Hepatic stellate cell (primary cell): Measurements from ENCODE around the gene TNRC18.

Source experiments
- DNase-seq: peaks from one replicate; pipeline ENCODE4 v3.0.0; 2011; ENCODE audit warnings: low spot score

Gene TNRC18

GRCh38 chr7:5428478-5429252 lies 5.0 kb upstream of the TNRC18 start:
- DNase-seq, result peak; percentile 62

DNA sequence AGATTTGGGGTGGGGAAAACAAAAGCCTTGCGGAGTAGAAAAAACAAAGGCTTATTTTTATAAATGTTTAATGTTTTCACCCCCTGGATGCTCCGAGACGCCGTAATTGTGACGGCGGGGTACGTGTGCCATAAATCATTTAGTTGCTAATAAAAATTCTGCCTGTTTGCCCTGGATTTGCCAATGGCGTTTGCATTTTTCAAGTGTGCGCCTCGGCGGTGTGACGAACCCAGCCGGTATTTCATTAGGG lies 2.5 kb upstream of the TNRC18 start:
- DNase-seq, result no peak

GRCh38 chr7:5425507-5426225 lies 2.0 kb upstream of the TNRC18 start:
- DNase-seq, result peak; percentile 77

DNA sequence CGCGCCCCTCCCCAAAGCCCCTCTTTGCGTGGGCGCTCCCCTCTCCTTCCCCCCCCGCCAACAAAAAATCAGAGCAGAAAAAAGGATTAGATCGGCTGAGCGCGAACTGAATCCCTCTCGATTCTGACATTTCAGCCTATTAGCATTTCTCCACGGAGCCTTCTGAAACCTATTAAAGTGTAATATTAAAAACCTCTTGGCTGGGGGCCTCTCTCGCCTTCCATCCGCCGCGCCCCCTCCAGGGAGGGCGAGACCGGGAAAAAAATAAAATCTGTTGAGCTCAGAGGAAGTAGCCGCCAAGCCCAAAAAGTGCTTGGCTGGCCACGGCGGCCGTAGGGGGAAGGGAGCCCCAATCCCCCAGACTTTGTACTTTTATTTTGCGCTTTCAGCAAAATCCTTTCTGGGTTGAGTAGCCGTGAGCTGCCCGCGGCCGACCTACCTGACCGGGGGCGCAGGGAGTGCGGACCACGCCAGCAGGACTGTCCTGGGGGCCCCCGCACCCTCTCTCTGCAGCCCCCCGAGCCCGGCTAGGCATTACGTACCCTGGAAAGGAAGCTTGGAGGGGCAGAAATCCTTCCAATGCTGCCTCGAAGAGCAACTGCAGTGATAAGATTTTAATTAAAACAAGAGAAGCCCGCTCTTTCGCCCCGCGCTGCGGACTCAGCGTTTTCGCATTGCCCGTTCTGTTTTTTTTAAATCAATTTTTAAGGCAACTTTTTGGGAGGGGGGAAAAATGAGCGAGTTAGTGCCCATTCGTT lies 1.3 kb upstream of the TNRC18 start:
- peak; percentile 44 for DNase-seq

DNA sequence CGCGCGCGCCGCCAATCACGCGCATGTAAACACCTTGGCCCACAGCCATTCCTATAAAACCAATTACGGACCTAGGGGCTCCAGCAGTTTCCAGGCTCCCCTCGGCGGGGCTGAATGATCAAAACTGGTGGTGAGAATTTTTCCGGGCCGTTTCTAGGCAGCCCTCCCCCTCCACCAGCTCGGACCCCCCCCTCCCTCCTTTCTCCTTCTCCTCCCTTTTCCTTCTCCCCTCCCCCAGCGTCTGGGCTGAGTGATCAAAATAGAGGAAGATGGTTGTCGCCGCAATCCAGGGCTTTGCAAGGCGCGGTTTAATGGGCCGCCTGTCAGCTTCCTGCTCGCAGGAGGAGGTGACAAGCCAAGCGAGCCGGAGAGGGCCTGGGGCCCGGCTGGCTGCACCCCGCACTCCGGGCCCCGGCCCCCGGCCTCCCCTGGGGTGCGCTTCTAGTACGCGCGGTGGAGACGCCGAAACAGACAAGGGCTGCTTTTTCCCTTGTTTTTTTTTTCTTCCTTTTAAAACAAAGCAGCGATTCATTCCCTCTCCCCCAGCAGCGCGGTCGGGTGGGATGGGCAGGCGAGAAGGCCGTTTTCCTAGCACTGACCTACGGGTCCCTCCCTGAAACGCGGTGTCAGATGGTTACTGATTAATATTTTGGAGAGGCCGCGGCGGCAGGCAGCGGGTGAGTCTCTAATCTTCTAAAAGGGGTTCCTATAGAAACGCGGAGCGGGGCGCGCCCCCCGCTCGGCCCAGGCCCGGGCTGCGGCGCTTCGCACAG lies 528 bp upstream of the TNRC18 start:
- no peak for DNase-seq

DNA sequence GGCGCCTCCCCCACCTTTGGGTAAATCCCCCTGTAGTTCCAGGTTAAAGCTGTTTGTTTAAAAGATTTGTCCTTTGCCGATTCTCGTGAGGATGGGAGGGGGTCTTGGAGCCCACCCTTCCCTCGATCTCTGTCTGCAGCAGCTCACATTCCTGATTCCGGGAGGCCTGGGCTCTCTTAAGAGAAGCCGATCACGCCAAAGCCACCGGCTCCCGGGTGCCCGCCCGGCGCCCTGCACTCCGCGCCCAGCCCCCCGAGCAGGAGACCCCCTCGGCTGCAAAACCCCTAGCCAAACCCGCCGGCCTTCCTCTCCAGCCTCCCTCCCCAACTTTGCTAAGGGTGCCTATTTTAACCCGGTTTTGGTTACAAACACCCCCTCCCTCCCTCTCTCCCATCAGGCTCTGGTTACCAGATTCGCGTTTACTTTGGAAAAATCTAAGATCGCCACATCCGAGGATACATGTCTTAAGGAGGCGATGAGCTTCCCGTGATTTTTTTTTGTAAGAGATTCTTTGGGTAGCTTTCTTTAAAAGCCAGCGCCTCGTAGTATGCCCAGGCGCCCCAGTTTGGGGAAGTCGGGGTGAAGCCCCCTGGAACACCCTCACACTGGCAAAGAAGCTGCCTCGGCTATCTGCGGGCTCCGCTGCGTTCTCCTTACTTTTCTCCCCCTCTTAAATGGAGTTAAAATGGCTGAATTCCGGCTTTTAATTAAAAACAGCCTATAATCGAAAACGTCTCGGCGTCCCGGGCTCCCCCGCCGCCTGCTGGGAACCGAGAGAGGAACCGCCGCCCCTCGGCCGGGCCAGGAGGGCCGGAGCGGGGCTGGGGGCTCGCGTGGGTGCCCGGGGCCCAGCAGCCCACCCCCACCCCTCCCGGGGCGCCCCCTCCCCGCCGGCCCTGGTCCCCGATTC lies 983 bp downstream of the TNRC18 start:
- peak; percentile 66 for DNase-seq

DNA sequence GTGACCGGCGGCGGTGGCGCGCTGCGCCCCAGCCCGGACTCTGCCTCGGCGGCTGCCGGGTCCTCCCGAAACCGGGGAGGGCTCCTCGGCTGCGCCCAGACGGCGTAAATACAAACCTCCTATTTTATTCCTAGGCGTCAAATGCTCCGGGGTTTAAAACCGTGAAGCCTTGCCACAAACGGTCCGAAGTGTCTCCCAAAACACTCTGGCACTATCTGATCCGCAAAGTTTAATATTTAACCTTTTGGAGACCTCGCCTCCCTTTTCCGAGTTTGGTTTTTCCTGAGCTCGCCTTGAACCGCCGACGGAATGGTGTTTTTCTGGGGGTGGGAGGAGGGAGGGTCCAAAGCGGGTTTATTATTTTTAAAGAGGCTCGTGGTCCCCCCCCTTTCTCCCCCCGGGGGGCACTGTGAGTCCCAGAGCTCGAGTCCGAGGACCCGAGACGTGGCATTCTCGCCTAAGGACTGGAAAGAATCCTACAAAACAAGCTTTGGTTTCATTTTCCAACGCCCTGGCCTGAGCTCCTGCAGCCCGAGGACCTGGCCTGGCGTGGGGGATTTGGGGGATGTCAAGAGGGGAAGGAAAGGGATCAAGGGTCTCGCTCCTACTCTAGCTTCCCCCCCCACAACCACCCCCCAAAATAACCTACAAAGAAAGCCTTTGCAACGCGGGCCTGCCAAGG lies 1.8 kb downstream of the TNRC18 start:
- peak; percentile 74 for DNase-seq

DNA sequence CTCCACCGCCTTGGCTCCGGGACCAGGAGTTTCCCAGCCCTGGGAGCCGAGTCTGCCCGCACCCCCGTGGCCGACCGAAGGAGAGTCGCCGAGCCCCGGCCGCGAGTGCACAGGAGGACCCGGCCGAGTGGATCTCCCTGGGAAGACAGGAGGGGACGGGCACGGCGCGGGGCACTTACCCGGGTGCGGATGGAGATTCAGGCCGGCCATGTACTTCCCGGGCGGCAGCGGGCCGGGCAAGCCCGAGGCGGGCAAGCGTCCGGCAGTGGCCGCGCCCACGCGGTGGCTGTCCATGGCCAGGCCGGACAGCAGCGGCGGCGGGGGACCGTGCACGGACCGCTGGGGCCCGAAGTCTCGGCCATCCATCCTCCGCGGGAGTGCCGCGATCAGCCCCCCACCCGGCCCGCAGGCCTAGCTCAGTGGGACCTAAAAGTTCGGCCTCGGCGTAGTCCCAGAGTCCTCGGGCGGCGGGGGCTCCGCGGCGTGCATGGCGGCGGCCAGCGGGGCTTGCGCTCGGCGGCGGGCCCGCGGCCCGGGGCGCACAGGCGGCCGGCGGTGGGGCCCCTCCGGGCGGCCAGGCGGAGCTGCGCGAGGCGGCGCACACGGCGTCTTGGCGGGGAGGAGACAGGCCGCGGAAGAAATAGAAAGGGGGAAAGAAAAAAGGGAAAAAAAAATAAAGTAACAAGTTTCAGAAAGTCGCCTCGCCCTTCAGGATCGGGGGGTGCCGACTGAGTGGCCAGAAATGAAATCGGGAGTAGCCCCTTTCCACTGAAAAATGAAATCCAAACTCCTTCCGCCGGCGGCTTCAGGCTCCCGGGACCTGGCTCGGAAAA lies 2.5 kb downstream of the TNRC18 start:
- DNase-seq, result no peak

GRCh38 chr7:5420067-5420880 lies 3.4 kb downstream of the TNRC18 start:
- no peak for DNase-seq

DNA sequence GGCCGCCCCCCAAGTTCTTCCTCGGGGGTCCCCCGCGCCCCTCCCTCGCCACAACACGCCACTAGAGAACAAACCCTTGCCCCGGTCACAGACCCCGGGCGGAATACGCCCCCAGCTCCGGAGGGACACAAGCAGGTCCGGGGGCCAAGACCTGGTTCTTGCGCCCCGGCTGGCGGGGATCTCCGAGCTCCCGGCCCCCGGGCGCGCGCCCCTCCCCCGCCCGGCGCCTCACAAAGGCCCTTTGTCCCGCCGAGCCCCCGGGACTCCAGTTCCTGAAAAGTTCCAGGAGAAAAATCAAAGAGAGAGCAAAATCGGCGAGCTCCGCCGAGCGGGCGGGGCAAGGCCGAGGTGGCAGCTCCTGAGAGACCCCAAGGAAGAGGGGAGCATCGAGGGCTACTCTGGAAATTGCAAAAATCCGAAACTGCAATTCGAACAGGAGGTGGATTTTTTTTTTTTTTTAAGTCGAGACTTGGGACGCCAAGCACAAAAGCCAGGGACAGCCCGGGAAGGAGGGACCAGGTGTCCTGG lies 4.0 kb downstream of the TNRC18 start:
- DNase-seq, result no peak

DNA sequence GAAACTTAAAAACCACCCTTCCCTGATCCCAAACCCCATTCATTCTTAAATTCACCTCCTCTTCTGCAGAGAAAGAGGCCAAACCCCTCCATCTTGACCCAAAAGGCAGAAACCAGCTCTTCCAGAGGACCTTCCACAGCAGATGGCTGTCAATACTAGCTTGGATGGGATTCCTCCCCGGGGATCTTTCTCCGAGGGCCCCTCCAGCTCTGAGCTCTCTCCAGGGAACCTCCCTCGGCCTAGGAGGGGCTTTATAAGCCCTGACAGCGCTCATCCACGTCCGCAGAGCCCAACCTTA lies 5.4 kb downstream of the TNRC18 start:
- no peak for DNase-seq

- peak; percentile 18 for DNase-seq
Observed at GRCh38 chr7:5417106-5418071, 6.2 kb downstream of the TNRC18 start.

GRCh38 chr7:5414916-5415315 lies 8.7 kb downstream of the TNRC18 start:
- peak; percentile 5 for DNase-seq

- DNase-seq, result no peak
Observed at GRCh38 chr7:5413449-5413786, 10.2 kb downstream of the TNRC18 start.

DNA sequence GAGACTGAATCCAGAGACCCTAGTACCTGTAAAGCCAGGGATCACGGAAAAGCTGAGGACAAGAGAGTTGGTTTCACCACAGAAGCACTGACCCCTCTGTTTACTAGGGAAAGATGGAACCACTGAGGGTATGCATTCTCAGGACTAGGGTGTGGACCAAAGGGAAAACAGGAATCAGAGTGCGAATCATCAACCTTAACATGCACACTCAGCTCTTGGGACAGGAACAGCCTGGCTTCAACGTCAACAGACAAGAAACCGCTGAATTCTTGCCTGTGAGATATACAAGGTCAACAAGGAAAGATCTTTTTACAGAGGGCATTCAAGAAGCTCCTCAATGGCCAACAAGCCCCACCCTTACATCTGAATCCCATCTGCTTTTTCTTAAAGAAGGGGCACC lies 14.9 kb downstream of the TNRC18 start:
- no peak for DNase-seq

DNA sequence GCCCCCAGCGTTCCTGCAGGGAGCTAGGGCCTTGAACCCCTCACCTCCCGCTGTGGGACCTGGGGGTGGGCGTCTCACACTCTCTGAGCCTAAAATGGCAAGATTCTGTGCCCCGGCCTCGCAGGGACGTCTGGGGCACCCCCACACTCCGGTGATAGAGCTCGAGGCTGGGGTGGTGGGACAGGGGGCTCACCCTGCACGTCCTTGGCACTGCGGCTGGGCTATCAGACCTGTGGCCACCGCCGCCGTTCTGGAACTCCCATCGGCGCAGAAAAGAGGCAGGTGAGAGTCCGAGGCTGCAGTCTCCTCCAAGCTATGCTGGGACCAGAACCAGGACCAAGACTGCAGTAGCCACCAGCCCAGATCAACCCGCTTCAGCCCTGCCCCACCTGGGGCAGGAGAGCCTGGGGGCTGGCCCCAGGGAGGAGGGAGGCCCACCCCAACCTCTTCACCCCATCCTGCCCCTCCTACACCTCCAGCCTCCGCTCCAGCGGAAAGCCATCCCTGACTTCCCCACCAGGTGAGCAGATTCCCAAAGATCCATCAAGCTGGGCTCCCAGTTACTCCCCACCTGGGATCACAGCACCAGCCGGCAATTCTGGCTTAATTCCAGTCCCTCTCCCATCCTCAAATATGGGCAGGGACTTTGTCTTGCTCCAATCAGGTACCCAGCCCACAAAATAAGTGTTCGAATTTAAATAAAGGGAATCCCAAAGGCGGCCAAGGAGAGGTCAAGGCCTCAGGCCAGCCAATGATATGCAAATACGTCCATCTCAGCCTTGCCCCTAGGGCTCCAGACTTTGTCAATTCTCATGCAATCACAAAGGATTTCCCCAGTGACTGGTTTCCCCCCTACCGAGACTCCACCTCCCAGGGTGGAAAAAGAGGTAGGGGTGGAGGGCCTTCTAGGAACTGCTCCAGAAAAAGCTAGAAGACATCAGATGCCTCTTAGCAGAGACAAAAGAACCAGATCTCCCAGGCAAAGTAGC lies 16.4 kb downstream of the TNRC18 start:
- DNase-seq, result no peak

GRCh38 chr7:5404421-5404826 lies 19.2 kb downstream of the TNRC18 start:
- no peak for DNase-seq
